HG03469 (cell line): ENCODE results near the gene TMEM184A.

Experiments used
- ATAC-seq: cut with Tn5 transposase; IDR thresholded peaks from one replicate; pipeline ENCODE4 v1.9.1; 2021; ENCODE audit warnings: mild to moderate bottlenecking, moderate library complexity, moderate number of reproducible peaks; ENCODE audit not compliant: unreplicated experiment

Gene TMEM184A

GRCh38 chr7:1553512-1554210 is 2.3 kb downstream of the TMEM184A start:
- no peak for ATAC-seq

GRCh38 chr7:1552200-1552599 is 3.8 kb downstream of the TMEM184A start:
- ATAC-seq = no peak

GRCh38 chr7:1550846-1551155 is 5.2 kb downstream of the TMEM184A start:
- no peak for ATAC-seq

DNA sequence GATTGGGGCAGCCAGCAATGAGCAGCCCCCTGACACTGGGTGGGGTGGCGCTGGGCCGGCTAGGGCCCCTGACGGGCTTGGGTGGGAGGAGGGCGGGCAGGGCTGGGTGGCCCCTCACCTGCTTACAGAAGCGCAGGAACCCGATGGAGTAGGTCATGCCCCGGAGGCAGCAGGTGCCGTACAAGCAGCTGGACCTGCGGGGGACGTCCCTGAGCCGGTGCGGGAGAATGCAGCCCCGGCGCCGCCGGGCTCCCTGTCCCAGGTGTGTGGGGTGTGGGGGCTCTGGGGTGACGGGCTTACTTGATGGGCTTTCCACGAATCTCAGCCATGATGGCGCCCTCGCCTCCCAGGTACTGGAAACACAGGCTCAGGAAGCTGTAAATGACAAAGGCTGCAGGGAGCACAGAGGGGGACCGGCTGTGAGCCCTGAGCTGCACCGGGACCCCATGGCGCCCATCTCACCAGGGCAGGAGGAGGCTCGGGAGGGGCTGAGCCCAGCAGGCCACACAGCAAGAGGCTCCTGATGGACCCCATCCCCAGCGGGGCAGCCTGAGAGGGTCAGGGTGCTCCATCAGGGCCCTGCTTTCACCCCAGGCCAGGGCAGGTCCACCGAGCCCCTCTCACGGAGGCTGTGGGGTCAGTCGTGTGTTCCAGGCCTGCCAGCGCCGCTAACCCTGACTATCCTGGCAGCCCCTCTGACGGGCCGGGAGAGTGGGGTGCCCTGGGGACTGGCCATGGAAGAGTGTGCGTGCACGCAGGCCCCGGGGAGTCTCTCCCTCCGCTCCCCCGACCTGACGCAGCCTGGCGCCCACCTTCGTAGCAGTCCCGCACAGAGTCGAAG is 5.8 kb downstream of the TMEM184A start:
- ATAC-seq = no peak

GRCh38 chr7:1549357-1550004 is 6.5 kb downstream of the TMEM184A start:
- no peak for ATAC-seq

- ATAC-seq = no peak
Observed at GRCh38 chr7:1548944-1549343, 7.1 kb downstream of the TMEM184A start.

DNA sequence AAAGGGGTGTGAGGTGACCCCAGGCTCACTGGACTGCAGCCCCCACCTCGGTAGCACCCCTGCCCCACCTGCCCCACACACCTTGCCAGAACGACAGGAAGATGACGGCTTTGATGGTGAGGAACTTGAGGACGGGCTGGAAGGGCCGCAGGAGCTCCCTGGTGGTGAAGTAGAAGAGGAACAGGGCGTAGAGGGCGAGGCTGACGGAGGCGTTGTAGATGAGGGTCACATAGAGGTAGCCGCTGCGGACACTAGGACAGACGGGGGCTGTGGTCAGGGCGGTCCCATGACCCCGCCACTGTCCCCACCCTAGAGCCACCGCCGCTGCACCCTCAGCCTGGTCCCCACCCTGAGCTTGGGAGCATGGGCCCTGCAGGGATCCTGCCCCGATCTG is 7.6 kb downstream of the TMEM184A start:
- ATAC-seq = no peak

DNA sequence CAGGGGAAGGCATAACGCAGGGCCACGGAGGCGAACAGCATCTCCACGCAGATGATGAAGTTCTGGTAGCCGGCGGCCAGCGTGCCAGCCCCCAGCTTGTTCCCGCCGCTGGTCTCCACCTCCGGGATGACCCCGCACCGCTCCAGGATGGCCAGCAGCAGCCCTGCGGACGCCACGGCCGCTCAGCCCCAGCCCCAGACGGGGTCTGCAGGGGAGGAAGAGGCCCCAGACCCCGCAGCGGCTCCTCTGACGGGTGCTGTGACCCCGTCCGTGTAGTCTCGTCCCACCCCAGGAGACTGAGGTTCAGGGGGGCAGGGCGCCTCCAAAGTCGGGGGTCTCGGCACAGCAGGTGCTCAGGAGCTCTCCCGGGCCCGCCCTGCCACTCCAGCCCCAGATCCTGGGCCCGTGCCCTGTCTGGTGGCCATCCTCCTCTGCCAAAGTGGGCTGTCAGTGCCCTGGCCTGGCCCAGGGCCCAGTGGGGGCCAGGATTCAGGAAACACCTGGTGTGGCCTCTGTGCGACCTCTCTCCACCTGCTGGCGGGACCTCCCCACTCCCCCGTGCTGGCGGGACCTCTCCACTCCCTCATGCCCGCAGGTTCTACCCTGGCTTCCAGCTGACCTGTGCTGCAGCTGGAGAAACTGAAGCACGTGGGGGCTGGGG is 8.1 kb downstream of the TMEM184A start:
- no peak for ATAC-seq

- no peak for ATAC-seq
Observed at GRCh38 chr7:1546909-1547776, 8.9 kb downstream of the TMEM184A start.

GRCh38 chr7:1546274-1546908 is 9.6 kb downstream of the TMEM184A start:
- ATAC-seq = no peak

GRCh38 chr7:1545417-1546246 is 10.4 kb downstream of the TMEM184A start:
- no peak for ATAC-seq

- ATAC-seq = no peak
Observed at GRCh38 chr7:1544896-1545416, 11.0 kb downstream of the TMEM184A start.

DNA sequence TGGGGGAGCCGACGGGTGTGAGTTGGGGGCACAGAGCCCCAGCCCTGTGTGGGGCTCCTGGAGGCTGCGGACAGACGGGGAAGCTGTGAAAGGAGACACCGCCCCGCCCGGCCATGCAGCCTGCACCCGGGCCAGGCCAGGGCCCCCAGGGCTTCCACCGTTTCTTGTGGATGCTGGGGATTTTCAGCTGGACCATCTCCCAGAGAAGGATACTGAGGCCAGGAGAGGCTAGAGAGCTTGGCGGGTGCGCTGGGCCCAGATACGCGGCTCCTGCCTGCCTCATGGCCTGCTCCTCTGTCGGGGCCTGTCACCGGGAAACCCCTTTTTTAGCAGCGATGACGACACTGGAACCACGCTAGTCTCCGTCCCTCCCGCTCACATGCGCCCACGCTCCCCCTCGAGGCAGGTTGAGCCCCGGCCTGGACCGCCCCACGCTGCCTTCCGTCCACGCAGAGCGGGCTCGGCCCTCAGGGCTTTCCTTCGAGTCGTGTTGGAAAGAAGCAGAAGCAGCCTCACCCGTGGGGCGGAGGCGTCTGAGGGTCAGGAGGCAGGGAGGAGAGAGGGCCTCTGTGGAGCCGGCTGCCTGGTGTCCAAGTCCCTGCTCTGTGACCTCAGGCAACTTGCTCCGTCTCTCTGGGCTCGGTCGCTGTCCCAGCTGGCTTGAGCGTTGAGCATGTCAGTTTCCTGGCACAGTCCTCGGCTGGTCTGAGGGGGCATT is 11.7 kb downstream of the TMEM184A start:
- no peak for ATAC-seq

DNA sequence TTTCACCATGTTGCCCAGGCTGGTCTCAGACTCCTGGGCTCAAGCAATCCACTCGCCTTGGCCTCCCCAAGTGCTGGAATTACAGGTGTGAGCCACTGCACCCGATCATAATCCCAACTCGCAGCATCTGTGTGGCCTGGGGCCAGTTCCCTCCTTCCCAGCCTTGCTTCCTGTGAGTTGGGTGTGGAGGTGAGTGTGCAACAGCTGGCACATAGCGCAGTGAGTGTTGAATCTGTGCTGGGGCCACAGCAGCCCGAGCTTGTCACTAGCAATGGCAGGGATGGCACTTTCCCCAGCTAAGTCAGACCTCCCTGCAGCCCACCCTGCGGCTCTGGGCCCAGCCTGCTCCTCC is 12.2 kb downstream of the TMEM184A start:
- no peak for ATAC-seq

GRCh38 chr7:1542841-1543747 is 12.9 kb downstream of the TMEM184A start:
- ATAC-seq = no peak

DNA sequence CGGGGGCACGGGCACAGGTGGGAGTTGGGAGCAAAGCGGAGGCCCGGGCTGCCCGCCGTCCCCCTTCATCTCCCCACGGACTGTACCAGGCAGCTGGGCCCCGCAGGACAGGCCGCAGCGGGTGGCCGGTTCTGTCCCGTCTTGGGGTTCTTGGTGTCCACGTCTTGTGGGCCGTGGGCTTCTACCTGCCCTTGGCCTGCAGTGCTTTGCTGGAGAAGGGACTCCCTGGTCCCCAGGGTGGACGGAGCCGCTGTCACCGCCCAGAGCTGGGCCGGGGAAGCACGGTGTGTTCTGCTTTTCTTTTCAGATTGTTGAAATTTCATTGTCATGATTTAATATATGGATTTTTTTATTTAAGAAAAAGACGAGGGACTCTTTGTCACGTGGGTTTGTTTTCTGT is 13.7 kb downstream of the TMEM184A start:
- ATAC-seq = no peak

- no peak for ATAC-seq
Observed at GRCh38 chr7:1541431-1542162, 14.4 kb downstream of the TMEM184A start.
